Measurements from ENCODE around the gene SNX18. TPM values are rescaled to one million over a fixed set of nuclear protein-coding genes. Genes with fewer than 3 reads are reported as not detected.
"Not testable (repeated sequence)": the region's sequence is repeated elsewhere in the genome, so short reads cannot be mapped to it uniquely, and the experiment has no call there.

Gene SNX18
- total RNA-seq, 1 donor from 2014 or later = 63.1 TPM

DNA sequence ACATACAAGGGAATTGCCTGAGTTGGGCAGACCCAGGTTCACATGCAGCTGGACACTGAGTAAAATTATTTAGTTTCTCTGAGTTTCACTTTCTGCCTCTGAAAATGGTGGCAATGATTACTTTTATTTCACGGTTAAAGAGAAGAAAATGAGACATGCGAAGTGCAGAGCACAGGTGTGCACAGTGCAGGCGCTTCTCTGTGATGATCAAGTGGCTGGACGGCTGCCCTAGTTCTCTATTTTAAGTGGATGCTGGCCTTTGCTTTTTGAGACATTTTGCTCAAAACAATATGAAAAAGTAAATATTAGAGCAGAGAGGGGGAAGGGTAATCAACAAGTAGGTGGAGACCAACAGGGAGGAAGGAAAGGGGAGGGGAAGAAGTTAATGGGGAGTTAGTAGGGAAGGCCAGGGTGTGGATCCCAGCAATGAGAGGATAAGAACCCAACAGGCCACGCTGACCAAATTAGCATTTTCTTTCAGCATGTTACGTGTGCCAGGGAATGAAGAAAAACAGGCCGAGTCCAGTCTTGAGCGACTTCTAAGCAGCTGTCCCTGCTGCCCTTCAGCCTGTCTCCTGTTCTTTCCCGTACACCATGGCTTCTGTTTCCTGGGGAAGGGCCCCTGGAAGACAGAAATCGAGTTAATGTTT lies 16.1 kb downstream of the SNX18 start:
- Histone ChIP-seq H3K9me3 (no peaks in the 10 kb centered on the region), H3K36me3 (no peaks in the 10 kb centered on the region), H3K4me1 (peaks cover 77% of the 10 kb centered on the region), H3K4me3 (no peak overlapping the region), H3K27ac (peak overlapping the region; percentile 70), H3K27me3 (no peaks in the 10 kb centered on the region)
- TF ChIP-seq, protein P1, sequence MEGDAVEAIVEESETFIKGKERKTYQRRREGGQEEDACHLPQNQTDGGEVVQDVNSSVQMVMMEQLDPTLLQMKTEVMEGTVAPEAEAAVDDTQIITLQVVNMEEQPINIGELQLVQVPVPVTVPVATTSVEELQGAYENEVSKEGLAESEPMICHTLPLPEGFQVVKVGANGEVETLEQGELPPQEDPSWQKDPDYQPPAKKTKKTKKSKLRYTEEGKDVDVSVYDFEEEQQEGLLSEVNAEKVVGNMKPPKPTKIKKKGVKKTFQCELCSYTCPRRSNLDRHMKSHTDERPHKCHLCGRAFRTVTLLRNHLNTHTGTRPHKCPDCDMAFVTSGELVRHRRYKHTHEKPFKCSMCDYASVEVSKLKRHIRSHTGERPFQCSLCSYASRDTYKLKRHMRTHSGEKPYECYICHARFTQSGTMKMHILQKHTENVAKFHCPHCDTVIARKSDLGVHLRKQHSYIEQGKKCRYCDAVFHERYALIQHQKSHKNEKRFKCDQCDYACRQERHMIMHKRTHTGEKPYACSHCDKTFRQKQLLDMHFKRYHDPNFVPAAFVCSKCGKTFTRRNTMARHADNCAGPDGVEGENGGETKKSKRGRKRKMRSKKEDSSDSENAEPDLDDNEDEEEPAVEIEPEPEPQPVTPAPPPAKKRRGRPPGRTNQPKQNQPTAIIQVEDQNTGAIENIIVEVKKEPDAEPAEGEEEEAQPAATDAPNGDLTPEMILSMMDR (IDR thresholded peaks at IDR 0.05) = no peak
- no peak for TF ChIP-seq POLR2A (IDR thresholded peaks at IDR 0.05)
- DNase-seq (ENCODE audit: extremely low spot score in 2 of 2) = no peak
- intact Hi-C loops (cut with DNase I) = loop anchor here (5.0 kb wide), 1 partner anchor 1464 kb away; no protein-coding TSS in a partner anchor

DNA sequence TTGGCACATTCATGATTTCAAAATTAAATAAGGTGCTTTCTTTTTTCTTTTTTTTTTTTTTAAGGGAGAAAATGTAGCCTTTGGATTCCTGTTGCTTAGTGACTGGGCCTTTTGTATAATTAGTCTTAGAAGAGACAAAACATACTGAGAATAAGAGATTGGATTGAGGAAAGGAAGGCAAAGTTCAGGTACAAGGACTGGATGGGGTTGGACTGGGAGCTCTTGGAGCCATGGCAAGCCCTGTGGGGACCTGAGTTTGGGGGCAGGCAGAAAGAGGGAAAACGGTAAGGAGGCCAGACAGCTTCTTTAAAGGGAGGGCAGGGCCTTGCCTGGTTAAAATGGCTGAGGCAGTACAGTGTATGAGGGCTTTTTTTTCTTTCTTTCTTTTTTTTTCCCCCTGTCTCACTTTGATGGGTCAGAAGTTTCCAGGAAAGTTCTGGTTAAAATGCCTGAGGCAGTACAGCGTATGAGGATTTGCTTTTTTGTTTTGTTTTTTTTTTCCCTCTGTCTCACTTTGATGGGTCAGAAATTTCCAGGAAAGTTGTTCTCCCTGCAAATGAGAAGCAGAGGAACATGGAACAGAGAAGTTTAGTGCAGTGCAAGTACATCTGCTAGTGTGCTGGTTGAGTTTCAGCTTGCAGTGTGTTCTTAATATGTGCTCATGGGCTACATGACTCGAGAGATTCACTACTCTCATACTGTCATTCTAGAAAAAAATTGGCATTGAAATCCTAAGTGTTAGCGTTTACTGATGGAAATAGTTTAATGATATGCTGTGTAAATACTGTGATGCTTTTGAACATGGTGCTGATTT lies 16.8 kb downstream of the SNX18 start:
- Histone ChIP-seq H3K4me3 (no peak overlapping the region), H3K9me3 (no peaks in the 10 kb centered on the region), H3K4me1 (peaks cover 72% of the 10 kb centered on the region), H3K36me3 (no peaks in the 10 kb centered on the region), H3K27ac (peak overlapping the region; percentile 70), H3K27me3 (no peaks in the 10 kb centered on the region)
- intact Hi-C loops (cut with DNase I) = loop anchor here (5.0 kb wide), 1 partner anchor 1463 kb away; no protein-coding TSS in a partner anchor
- DNase-seq (ENCODE audit: extremely low spot score in 2 of 2) = no peak
- TF ChIP-seq POLR2A (IDR thresholded peaks at IDR 0.05) (no peak), POLR2AphosphoS5 (IDR thresholded peaks at IDR 0.05; ENCODE audit: insufficient read depth in 1 of 2, low read depth in 1 of 2) (no peak)
- TF ChIP-seq, protein P1 (IDR thresholded peaks at IDR 0.05) = no peak

DNA sequence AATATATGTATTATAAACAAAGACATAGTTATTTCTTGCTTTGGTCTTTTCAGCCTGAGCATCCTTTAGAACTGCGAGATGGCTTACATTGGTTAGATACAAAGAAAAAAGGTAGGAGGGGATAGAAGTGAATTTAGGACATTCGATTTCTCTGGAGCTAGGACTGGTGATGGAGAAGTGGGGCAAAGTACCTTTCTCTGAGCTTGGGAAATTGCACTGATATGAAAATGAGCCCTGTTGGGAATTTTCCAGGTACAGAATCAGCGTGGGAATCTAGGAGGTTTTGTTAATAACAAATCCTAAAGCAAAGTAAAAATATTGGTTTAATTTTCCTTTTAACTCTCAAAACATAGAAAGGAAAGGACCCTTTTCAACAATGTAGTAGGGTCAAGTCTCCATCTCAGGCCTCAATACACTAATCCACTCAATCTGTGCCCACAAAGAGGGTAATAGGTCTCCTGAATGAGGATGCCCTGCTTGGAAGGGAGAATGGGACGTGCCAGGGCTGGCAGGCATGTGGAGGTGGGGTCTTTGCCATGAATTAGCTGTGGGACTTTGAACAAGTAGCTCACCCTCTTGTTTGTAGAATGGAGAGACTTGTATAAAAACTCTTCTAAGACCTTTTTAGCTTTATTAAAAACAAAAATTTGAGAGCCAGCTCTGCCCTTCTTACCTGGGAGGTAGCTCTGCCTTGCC lies 17.7 kb downstream of the SNX18 start:
- H3K4me3 ChIP-seq = no peak overlapping the region
- no peaks in the 10 kb centered on the region for H3K9me3 ChIP-seq
- no peaks in the 10 kb centered on the region for H3K36me3 ChIP-seq
- no peaks in the 10 kb centered on the region for H3K27me3 ChIP-seq
- TF ChIP-seq, protein P1 (IDR thresholded peaks at IDR 0.05) = no peak
- no peak for TF ChIP-seq POLR2AphosphoS5 (IDR thresholded peaks at IDR 0.05; ENCODE audit: insufficient read depth in 1 of 2, low read depth in 1 of 2)
- TF ChIP-seq POLR2A (IDR thresholded peaks at IDR 0.05) = no peak
- no peak for DNase-seq (ENCODE audit: extremely low spot score in 2 of 2)
- intact Hi-C loops (cut with DNase I) = no loop called here
- peaks cover 63% of the 10 kb centered on the region for H3K4me1 ChIP-seq
- H3K27ac ChIP-seq = peak overlapping the region; percentile 32

DNA sequence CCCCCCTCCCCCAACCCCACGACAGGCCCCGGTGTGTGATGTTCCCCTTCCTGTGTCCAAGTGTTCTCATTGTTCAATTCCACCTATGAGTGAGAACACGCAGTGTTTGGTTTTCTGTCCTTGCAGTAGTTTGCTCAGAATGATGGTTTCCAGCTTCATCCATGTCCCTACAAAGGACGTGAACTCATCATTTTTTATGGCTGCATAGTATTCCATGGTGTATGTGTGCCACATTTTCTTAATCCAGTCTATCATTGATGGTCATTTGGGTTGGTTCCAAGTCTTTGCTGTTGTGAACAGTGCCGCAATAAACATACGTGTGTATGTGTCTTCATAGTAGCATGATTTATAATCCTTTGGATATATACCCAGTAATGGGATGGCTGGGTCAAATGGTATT lies 18.8 kb downstream of the SNX18 start:
- H3K4me3 ChIP-seq; H3K9me3 ChIP-seq; intact Hi-C loops (cut with DNase I); DNase-seq (ENCODE audit: extremely low spot score in 2 of 2); H3K27me3 ChIP-seq; H3K27ac ChIP-seq; H3K36me3 ChIP-seq: not testable (repeated sequence)
- peaks cover 56% of the 10 kb centered on the region for H3K4me1 ChIP-seq

DNA sequence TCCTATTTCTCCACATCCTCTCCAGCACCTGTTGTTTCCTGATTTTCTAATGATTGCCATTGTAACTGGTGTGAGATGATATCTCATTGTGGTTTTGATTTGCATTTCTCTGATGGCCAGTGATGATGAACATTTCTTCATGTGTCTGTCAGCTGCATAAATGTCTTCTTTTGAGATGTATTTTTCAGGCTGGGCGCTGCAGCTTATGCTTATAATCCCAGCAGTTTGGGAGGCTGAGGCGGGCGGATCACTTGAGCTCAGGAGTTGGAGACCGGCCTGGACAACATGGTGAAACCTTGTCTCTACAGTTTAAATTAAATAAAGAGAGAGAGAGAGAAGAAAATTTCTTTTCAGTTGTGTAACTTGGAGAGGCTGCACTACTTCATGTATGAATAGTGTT lies 19.3 kb downstream of the SNX18 start:
- H3K9me3 ChIP-seq; H3K27me3 ChIP-seq; H3K36me3 ChIP-seq; H3K4me3 ChIP-seq; DNase-seq (ENCODE audit: extremely low spot score in 2 of 2); intact Hi-C loops (cut with DNase I); H3K27ac ChIP-seq: not testable (repeated sequence)
- H3K4me1 ChIP-seq = peaks cover 51% of the 10 kb centered on the region

Measured in vagina (tissue), 2 donors.